ENCODE measurements around the gene SH3YL1. TPM values are rescaled to one million over a fixed set of nuclear protein-coding genes. Genes with fewer than 3 reads are reported as not detected.

Gene SH3YL1
- total and polyA plus RNA-seq, 5 donors from 2014 or later, result 27.8 to 52.5 (median 40.6) TPM

- Histone ChIP-seq H3K27me3 (ENCODE audit: control insufficient read depth, insufficient read depth, low read length) (no peaks in the 10 kb centered on the region), H3K36me3 (ENCODE audit: control insufficient read depth, insufficient read depth, low read length) (peaks cover 30% of the 10 kb centered on the region), H3K4me1 (ENCODE audit: control insufficient read depth, insufficient read depth, low read length, poor library complexity, severe bottlenecking) (no peaks in the 10 kb centered on the region), H3K9me3 (ENCODE audit: control insufficient read depth in 2 of 2, low read length in 2 of 2) (no peaks in the 10 kb centered on the region), H3K4me3 (ENCODE audit: low read depth, low read length) (no peak overlapping the region), H3K27ac (ENCODE audit: insufficient read depth, low read length, poor library complexity, severe bottlenecking) (no peak overlapping the region)
- no peak for ATAC-seq (ENCODE audit: low read depth in 2 of 2)
- Mint-ChIP-seq H3K36me3 (peaks cover 53% of the 10 kb centered on the region), H3K27me3 (no peaks in the 10 kb centered on the region), H3K9me3 (peaks cover 0 to 10% (median 0%) of the 10 kb centered on the region in 7 donors), H3K27ac (no peak overlapping the region), H3K4me1 (peaks cover 0 to 22% (median 0%) of the 10 kb centered on the region in 4 donors), H3K4me3 (peak overlapping the region in 1 of 4 donors; percentile 65)
- no peak for DNase-seq
Measured at GRCh38 chr2:238869-239268, 25.0 kb downstream of the SH3YL1 start.

GRCh38 chr2:238431-238830 lies 25.4 kb downstream of the SH3YL1 start:
- Mint-ChIP-seq H3K4me1 (peaks cover 0 to 22% (median 0%) of the 10 kb centered on the region in 4 donors), H3K36me3 (peaks cover 53% of the 10 kb centered on the region), H3K9me3 (peaks cover 0 to 10% (median 0%) of the 10 kb centered on the region in 7 donors), H3K4me3 (peak overlapping the region in 1 of 4 donors; percentile 65), H3K27me3 (no peaks in the 10 kb centered on the region), H3K27ac (no peak overlapping the region)
- ATAC-seq (ENCODE audit: low read depth in 2 of 2), result no peak
- H3K36me3 ChIP-seq (ENCODE audit: control insufficient read depth, insufficient read depth, low read length), result peaks cover 30% of the 10 kb centered on the region
- no peaks in the 10 kb centered on the region for H3K27me3 ChIP-seq (ENCODE audit: control insufficient read depth, insufficient read depth, low read length)
- no peak overlapping the region for H3K27ac ChIP-seq (ENCODE audit: insufficient read depth, low read length, poor library complexity, severe bottlenecking)
- H3K4me3 ChIP-seq (ENCODE audit: low read depth, low read length), result no peak overlapping the region
- no peaks in the 10 kb centered on the region for H3K4me1 ChIP-seq (ENCODE audit: control insufficient read depth, insufficient read depth, low read length, poor library complexity, severe bottlenecking)
- no peaks in the 10 kb centered on the region for H3K9me3 ChIP-seq (ENCODE audit: control insufficient read depth in 2 of 2, low read length in 2 of 2)
- no peak for DNase-seq

- H3K9me3 ChIP-seq (ENCODE audit: control insufficient read depth in 2 of 2, low read length in 2 of 2), result no peaks in the 10 kb centered on the region
- DNase-seq (no peak), ATAC-seq (ENCODE audit: low read depth in 2 of 2) (no peak)
- Mint-ChIP-seq H3K27me3 (no peaks in the 10 kb centered on the region), H3K27ac (no peak overlapping the region), H3K36me3 (peaks cover 51% of the 10 kb centered on the region), H3K4me3 (no peak overlapping the region), H3K4me1 (peaks cover 0 to 17% (median 0%) of the 10 kb centered on the region in 4 donors), H3K9me3 (peaks cover 0 to 10% (median 0%) of the 10 kb centered on the region in 7 donors)
- no peak overlapping the region for H3K4me3 ChIP-seq (ENCODE audit: low read depth, low read length)
- H3K27ac ChIP-seq (ENCODE audit: insufficient read depth, low read length, poor library complexity, severe bottlenecking), result no peak overlapping the region
- peaks cover 31% of the 10 kb centered on the region for H3K36me3 ChIP-seq (ENCODE audit: control insufficient read depth, insufficient read depth, low read length)
- no peaks in the 10 kb centered on the region for H3K4me1 ChIP-seq (ENCODE audit: control insufficient read depth, insufficient read depth, low read length, poor library complexity, severe bottlenecking)
- H3K27me3 ChIP-seq (ENCODE audit: control insufficient read depth, insufficient read depth, low read length), result no peaks in the 10 kb centered on the region
Measured at GRCh38 chr2:237878-238277, 26.0 kb downstream of the SH3YL1 start.

- Mint-ChIP-seq H3K4me1 (peaks cover 0 to 16% (median 0%) of the 10 kb centered on the region in 4 donors), H3K27ac (peak overlapping the region in 1 of 3 donors; percentile 16), H3K4me3 (no peak overlapping the region), H3K27me3 (no peaks in the 10 kb centered on the region), H3K9me3 (peaks cover 0 to 4% (median 0%) of the 10 kb centered on the region in 7 donors), H3K36me3 (peaks cover 49% of the 10 kb centered on the region)
- ATAC-seq (ENCODE audit: low read depth in 2 of 2) (no peak), DNase-seq (no peak)
- Histone ChIP-seq H3K36me3 (ENCODE audit: control insufficient read depth, insufficient read depth, low read length) (peaks cover 24% of the 10 kb centered on the region), H3K9me3 (ENCODE audit: control insufficient read depth in 2 of 2, low read length in 2 of 2) (no peaks in the 10 kb centered on the region), H3K27ac (ENCODE audit: insufficient read depth, low read length, poor library complexity, severe bottlenecking) (no peak overlapping the region), H3K4me1 (ENCODE audit: control insufficient read depth, insufficient read depth, low read length, poor library complexity, severe bottlenecking) (no peaks in the 10 kb centered on the region), H3K4me3 (ENCODE audit: low read depth, low read length) (no peak overlapping the region), H3K27me3 (ENCODE audit: control insufficient read depth, insufficient read depth, low read length) (no peaks in the 10 kb centered on the region)
Measured at GRCh38 chr2:236993-237539, 26.8 kb downstream of the SH3YL1 start.

- no peak for ATAC-seq (ENCODE audit: low read depth in 2 of 2)
- H3K4me3 Mint-ChIP-seq, result no peak overlapping the region
- H3K27me3 Mint-ChIP-seq, result no peaks in the 10 kb centered on the region
- Histone ChIP-seq H3K4me1 (ENCODE audit: control insufficient read depth, insufficient read depth, low read length, poor library complexity, severe bottlenecking) (no peaks in the 10 kb centered on the region), H3K36me3 (ENCODE audit: control insufficient read depth, insufficient read depth, low read length) (peaks cover 25% of the 10 kb centered on the region), H3K4me3 (ENCODE audit: low read depth, low read length) (no peak overlapping the region), H3K27ac (ENCODE audit: insufficient read depth, low read length, poor library complexity, severe bottlenecking) (no peak overlapping the region), H3K27me3 (ENCODE audit: control insufficient read depth, insufficient read depth, low read length) (no peaks in the 10 kb centered on the region), H3K9me3 (ENCODE audit: control insufficient read depth in 2 of 2, low read length in 2 of 2) (no peaks in the 10 kb centered on the region)
- no peak overlapping the region for H3K27ac Mint-ChIP-seq
- no peaks in the 10 kb centered on the region for H3K9me3 Mint-ChIP-seq
- peaks cover 48% of the 10 kb centered on the region for H3K36me3 Mint-ChIP-seq
- DNase-seq, result no peak
- H3K4me1 Mint-ChIP-seq, result peaks cover 0 to 11% (median 0%) of the 10 kb centered on the region in 4 donors
Measured at GRCh38 chr2:234421-234820, 29.4 kb downstream of the SH3YL1 start.

- Histone ChIP-seq H3K27ac (ENCODE audit: insufficient read depth, low read length, poor library complexity, severe bottlenecking) (no peak overlapping the region), H3K4me1 (ENCODE audit: control insufficient read depth, insufficient read depth, low read length, poor library complexity, severe bottlenecking) (no peaks in the 10 kb centered on the region), H3K4me3 (ENCODE audit: low read depth, low read length) (no peak overlapping the region), H3K9me3 (ENCODE audit: control insufficient read depth in 2 of 2, low read length in 2 of 2) (no peaks in the 10 kb centered on the region), H3K27me3 (ENCODE audit: control insufficient read depth, insufficient read depth, low read length) (no peaks in the 10 kb centered on the region), H3K36me3 (ENCODE audit: control insufficient read depth, insufficient read depth, low read length) (peaks cover 27% of the 10 kb centered on the region)
- Mint-ChIP-seq H3K27ac (no peak overlapping the region), H3K36me3 (peaks cover 43% of the 10 kb centered on the region), H3K4me3 (no peak overlapping the region), H3K4me1 (peaks cover 0 to 11% (median 0%) of the 10 kb centered on the region in 4 donors), H3K9me3 (no peaks in the 10 kb centered on the region), H3K27me3 (no peaks in the 10 kb centered on the region)
- no peak for DNase-seq
- ATAC-seq (ENCODE audit: low read depth in 2 of 2), result no peak
Measured at GRCh38 chr2:233030-233429, 30.8 kb downstream of the SH3YL1 start.

DNA sequence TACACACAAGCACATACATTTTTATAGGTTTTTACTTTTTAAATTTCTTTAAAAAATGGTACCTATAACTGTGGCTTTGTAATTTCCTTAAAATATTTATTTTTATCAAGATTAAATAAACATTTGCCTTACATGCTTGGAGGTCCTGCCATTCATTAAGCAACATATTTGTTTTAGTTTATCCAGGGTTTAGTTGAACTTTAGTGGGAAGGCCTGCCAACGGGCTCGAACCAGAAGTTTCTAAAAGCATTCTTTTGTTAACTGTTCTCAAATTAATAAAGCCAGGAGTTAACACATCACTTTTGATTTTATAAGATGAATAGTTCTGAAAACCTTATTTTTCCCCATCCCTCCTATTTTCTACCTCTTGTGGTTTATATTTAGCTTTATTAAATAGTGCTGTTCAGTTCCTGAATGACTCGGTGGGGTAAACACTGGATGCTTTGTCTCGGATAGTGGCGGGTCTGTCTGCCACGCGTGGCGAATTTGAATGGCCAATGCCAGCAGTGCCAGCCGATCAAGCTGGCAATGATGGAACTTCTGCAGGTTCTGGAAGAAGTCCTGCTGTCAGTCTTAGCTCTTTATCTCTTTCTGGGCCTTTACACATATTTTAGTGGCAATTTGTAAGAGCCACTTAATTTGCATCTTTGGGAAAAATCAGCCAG lies 32.2 kb downstream of the SH3YL1 start:
- Histone ChIP-seq H3K36me3 (ENCODE audit: control insufficient read depth, insufficient read depth, low read length) (peaks cover 32% of the 10 kb centered on the region), H3K9me3 (ENCODE audit: control insufficient read depth in 2 of 2, low read length in 2 of 2) (no peaks in the 10 kb centered on the region), H3K27ac (ENCODE audit: insufficient read depth, low read length, poor library complexity, severe bottlenecking) (no peak overlapping the region), H3K27me3 (ENCODE audit: control insufficient read depth, insufficient read depth, low read length) (no peaks in the 10 kb centered on the region), H3K4me1 (ENCODE audit: control insufficient read depth, insufficient read depth, low read length, poor library complexity, severe bottlenecking) (no peaks in the 10 kb centered on the region), H3K4me3 (ENCODE audit: low read depth, low read length) (no peak overlapping the region)
- Mint-ChIP-seq H3K27ac (no peak overlapping the region), H3K4me3 (no peak overlapping the region), H3K9me3 (no peaks in the 10 kb centered on the region), H3K27me3 (no peaks in the 10 kb centered on the region), H3K4me1 (peaks cover 0 to 3% (median 0%) of the 10 kb centered on the region in 4 donors), H3K36me3 (peaks cover 50% of the 10 kb centered on the region)
- DNase-seq (no peak), ATAC-seq (ENCODE audit: low read depth in 2 of 2) (no peak)

Measured in CD4-positive, CD25-positive, alpha-beta regulatory T cell (primary cell).